NCI-H2081 (cell line): ENCODE results near the gene TSPO2.

Source experiments
- DNase-seq, 2 experiments: peaks; one replicate each; lab custom pipeline; 2025; lab: John Stamatoyannopoulos, UW

TSPO2 gene

GRCh38 chr6:41075651-41076626 lies 33.7 kb downstream of the TSPO2 start:
- DNase-seq = no peak

DNA sequence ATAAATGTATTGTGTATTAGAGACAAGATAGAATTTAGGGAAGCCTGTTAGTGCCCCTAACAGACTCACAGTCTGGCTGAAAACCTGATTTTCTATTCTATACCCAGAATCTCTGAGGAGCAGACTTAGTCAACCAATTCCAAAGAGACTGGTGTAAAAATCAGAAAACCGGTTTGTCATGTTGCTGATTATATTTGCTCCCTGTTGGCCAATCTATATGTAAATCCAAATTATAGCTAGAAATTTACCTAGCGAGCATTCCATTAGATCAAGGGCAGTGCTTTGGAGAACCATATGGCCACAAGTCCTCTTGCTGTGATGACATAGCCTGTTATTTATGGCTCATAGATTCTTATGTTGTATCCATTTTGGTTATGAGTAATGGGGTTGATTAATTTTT lies 35.3 kb downstream of the TSPO2 start:
- DNase-seq = no peak

DNA sequence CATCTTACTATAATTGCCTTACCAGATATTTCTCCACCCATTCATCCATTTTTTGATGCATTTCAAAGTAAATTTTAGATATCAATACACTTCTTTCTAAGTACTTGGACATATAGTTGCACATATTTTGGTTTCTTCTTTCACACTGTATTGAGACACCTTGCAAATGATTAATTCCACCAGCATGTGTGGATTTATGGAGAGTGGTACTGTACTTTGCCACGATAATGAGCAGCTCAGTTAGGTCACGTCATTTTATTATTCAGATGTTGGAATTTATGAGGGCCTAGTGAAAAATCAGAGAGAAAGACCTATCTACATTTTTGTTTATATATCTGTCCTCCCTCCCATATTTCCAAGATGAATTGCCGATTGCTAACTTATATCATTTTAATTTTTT lies 35.8 kb downstream of the TSPO2 start:
- no peak for DNase-seq

- DNase-seq = no peak
Observed at GRCh38 chr6:41079080-41079479, 36.8 kb downstream of the TSPO2 start.

- no peak for DNase-seq
Observed at GRCh38 chr6:41080621-41081020, 38.4 kb downstream of the TSPO2 start.

DNA sequence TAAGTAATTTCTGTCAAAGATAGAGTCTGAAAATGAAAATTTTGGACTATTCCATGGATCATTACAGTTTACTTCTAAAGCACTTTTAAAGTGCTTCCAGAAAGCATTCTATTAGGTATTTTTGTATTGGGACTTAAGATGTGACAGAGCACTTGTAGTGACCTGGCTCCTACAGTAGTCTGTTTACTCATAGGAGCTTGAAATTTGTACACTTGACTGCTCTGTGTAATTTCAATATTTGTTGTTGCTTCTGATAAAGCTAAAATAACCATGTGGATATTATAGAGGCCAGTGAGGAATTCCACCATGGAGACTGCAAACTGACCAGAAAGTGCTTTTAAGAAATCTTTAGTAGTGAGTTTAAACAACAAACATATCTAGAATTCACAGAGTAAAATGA lies 40.8 kb downstream of the TSPO2 start:
- DNase-seq = no peak

GRCh38 chr6:41085182-41085581 lies 42.9 kb downstream of the TSPO2 start:
- DNase-seq = no peak

GRCh38 chr6:41088451-41088850 lies 46.2 kb downstream of the TSPO2 start:
- no peak for DNase-seq

DNA sequence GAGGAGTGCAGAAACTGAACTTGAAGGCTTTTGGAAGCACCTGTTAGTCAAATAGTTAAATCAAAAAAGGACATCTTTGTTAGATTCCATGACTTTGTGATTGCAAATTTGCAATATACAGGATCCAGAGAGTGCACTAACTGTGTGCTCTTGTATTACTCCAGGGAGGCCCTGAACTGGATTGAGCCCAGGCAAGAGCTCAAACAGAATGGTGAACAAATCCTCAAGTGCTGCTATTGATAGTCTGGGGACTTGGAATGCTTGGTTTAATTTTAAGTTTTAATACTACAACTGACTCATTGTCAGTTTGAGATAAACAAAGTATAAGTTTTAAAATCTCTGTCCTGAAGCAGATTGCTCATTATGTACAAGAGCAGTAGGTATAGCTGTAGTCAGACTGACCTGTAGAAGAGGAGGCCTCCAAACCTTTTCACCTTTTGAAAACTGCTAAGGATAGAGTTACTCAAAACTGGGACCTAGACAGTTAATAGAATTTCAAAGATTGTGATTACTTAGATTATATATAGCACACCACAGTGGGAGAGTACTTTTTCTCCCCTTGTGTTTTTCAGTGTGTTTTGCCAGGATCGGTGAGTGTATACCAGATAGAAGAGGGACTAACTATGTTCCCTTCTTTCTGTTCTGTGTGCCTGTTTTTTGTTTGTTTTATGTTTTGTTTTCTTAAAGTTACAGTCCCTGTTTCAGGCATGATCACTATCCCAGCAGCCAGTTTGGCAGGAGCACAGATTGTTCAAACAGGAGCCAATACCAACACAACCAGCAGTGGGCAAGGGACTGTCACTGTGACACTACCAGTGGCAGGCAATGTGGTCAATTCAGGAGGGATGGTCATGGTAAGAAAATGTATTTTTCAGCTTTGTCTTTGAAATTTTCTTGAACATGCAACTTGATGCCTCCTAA lies 48.8 kb downstream of the TSPO2 start:
- DNase-seq = no peak

DNA sequence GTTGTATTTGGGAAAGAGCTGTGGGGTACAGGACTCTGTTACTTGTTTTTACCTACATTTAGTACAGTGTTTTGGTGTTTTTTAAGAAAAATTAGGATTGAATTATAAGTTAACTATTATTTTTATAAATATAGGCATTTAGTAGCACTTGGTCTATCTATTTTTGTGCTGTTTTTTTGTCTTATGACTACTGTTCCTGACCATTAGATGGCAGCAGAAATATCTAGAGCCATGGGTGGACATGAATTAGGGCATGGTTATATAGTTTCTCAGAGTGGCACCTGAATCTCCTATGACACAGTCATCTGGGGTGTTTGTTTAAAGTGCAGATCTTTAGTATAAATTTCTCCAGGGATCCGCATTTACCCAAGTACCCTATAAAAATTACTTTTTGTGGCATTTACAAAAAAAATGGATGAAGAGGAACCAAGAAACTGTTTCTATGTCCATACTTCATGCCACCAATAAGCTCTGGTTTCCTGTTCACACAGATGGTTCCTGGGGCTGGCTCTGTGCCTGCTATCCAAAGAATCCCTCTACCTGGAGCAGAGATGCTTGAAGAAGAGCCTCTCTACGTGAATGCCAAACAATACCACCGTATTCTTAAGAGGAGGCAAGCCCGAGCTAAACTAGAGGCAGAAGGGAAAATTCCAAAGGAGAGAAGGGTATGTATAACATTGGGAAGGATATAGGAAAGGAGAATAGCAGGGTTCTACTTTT lies 50.3 kb downstream of the TSPO2 start:
- DNase-seq = no peak

DNA sequence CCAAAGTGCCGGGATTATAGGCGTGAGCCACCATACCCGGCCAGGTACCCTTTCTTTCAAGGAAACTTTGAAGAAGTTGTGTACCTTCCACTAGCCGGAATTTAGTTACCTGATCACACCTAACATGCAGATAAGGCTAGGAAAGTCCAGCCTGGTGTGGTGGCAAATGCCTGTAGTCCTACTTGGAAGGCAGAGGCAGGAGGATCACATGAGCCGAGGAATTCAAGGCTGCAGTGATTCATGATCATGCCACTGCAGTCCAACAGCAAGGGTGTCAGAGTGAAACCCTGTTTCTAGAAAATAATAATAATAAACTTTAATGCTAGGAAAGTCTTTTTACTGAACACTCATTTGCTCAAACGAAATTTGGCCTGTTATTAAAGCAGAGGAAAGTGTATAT lies 51.5 kb downstream of the TSPO2 start:
- DNase-seq = no peak
